GM19193 (cell line): ENCODE results near the gene LDLR.
A peak's percentile ranks its signal among the peaks of the same experiment; 100 is the strongest.

Experiments
- POLR2A ChIP-seq: IDR thresholded peaks from 4 replicates; pipeline ENCODE4 v1.6.1; 2011; ENCODE audit not compliant: insufficient read depth, insufficient read length; ENCODE audit errors: extremely low read depth

Gene LDLR

GRCh38 chr19:11152318-11153062 lies 63.2 kb downstream of the LDLR start:
- TF ChIP-seq POLR2A = no peak

GRCh38 chr19:11154683-11155047 lies 65.4 kb downstream of the LDLR start:
- TF ChIP-seq POLR2A = no peak

- TF ChIP-seq POLR2A = peak; percentile 88
Observed at GRCh38 chr19:11155373-11156120, 66.3 kb downstream of the LDLR start, which contains the start of gene SPC24. Gene SPC24 (minus strand): TSS chr19:11155782. CDS start chr19:11155776, 6 bp downstream.

GRCh38 chr19:11159598-11160439 lies 70.6 kb downstream of the LDLR start:
- no peak for TF ChIP-seq POLR2A

GRCh38 chr19:11164296-11164695 lies 75.0 kb downstream of the LDLR start:
- no peak for TF ChIP-seq POLR2A

GRCh38 chr19:11164879-11165406 lies 75.7 kb downstream of the LDLR start:
- no peak for TF ChIP-seq POLR2A

GRCh38 chr19:11165486-11166030 lies 76.3 kb downstream of the LDLR start:
- TF ChIP-seq POLR2A = no peak

- TF ChIP-seq POLR2A = no peak
Observed at GRCh38 chr19:11166281-11167142, 77.2 kb downstream of the LDLR start.

GRCh38 chr19:11168568-11168967 lies 79.3 kb downstream of the LDLR start:
- no peak for TF ChIP-seq POLR2A

- no peak for TF ChIP-seq POLR2A
Observed at GRCh38 chr19:11169896-11170678, 80.8 kb downstream of the LDLR start.

GRCh38 chr19:11171144-11171543 lies 81.9 kb downstream of the LDLR start:
- TF ChIP-seq POLR2A = no peak

GRCh38 chr19:11172576-11172975 lies 83.3 kb downstream of the LDLR start:
- no peak for TF ChIP-seq POLR2A
